Smooth muscle cell (in vitro differentiated cells): Measurements from ENCODE around the gene TLX2. TPM values are rescaled to one million over a fixed set of nuclear protein-coding genes. Genes with fewer than 3 reads are reported as not detected.

Experiments
- DNase-seq: peaks from one replicate; lab custom pipeline; 2025; ENCODE audit not compliant: unreplicated experiment; lab: John Stamatoyannopoulos, UW
- H2AFZ ChIP-seq: fragments of 200-600 bp; sonication (generic); 2 replicates; pipeline ENCODE4 v1.6.0; 2016; ENCODE audit warnings: antibody characterized with exemption, low read depth, mild to moderate bottlenecking
- H3F3A ChIP-seq: fragments of 200-600 bp; sonication (generic); 2 replicates; pipeline ENCODE4 v1.6.0; 2017; ENCODE audit warnings: antibody characterized with exemption, low read depth
- H3K27ac ChIP-seq: fragments of 200-600 bp; sonication (generic); 2 replicates; pipeline ENCODE4 v1.5.1; 2016; ENCODE audit warnings: low read depth, mild to moderate bottlenecking
- H3K27me3 ChIP-seq: fragments of 200-600 bp; sonication (generic); 2 replicates; pipeline ENCODE4 v1.6.1; 2016; ENCODE audit warnings: low read depth, mild to moderate bottlenecking
- H3K36me3 ChIP-seq: fragments of 200-600 bp; sonication (generic); 2 replicates; pipeline ENCODE4 v1.5.1; 2016; ENCODE audit warnings: low read depth
- H3K4me1 ChIP-seq: fragments of 200-600 bp; sonication (generic); 2 replicates; pipeline ENCODE4 v1.5.1; 2016; ENCODE audit warnings: low read depth
- H3K4me2 ChIP-seq: fragments of 200-600 bp; sonication (generic); 2 replicates; pipeline ENCODE4 v1.6.0; 2016; ENCODE audit warnings: mild to moderate bottlenecking
- H3K4me3 ChIP-seq: fragments of 200-600 bp; sonication (generic); 2 replicates; pipeline ENCODE4 v1.5.1; 2016; ENCODE audit warnings: mild to moderate bottlenecking
- H3K79me2 ChIP-seq: fragments of 200-600 bp; sonication (generic); 2 replicates; pipeline ENCODE4 v1.6.0; 2016; ENCODE audit warnings: low read depth, mild to moderate bottlenecking
- H3K9ac ChIP-seq: fragments of 200-600 bp; sonication (generic); 2 replicates; pipeline ENCODE4 v1.6.0; 2016; ENCODE audit warnings: low read depth
- H3K9me3 ChIP-seq: fragments of 200-600 bp; sonication (generic); replicated peaks from 2 replicates; pipeline ENCODE4 v1.5.1; 2016; ENCODE audit warnings: low read depth
- H4K20me1 ChIP-seq: fragments of 200-600 bp; sonication (generic); 2 replicates; pipeline ENCODE4 v1.6.0; 2016; ENCODE audit warnings: low read depth
- CTCF ChIP-seq: fragments of 200-600 bp; sonication (generic); IDR thresholded peaks from 2 replicates; pipeline ENCODE4 v1.5.1; 2017; ENCODE audit warnings: borderline replicate concordance, mild to moderate bottlenecking, antibody characterized with exemption; ENCODE audit not compliant: insufficient read depth, poor library complexity, severe bottlenecking
- WGBS: methylation state at CpG from one replicate; pipeline ENCODE4 v1.1.7; 2016; ENCODE audit warnings: low lambda C conversion rate; 5-methylcytosine and 5-hydroxymethylcytosine counted together
- polyA plus RNA-seq: library from polyadenylated mRNA; unstranded; fragments of >200 nt; fragmentation: Nextera tagmentation; extraction: Ambion mirVana; gene quantifications from 2 replicates; pipeline ENCODE4 v1.2.1, GENCODE V29; 2016
- total RNA-seq: library from RNA; depleted of rRNA; stranded (reverse); fragments of >200 nt; gene quantifications from 2 replicates; pipeline ENCODE4 v1.2.3, GENCODE V29; 2014

The TLX2 gene
- total and polyA plus RNA-seq, 2 experiments from 2014 or later = not detected

GRCh38 chr2:74510272-74510671 is 4.0 kb upstream of the TLX2 start:
- Histone ChIP-seq H3F3A (peaks cover 5% of the 10 kb centered on the region), H4K20me1 (peaks cover 4% of the 10 kb centered on the region), H3K4me3 (no peak overlapping the region), H3K36me3 (no peaks in the 10 kb centered on the region), H3K4me2 (no peak overlapping the region), H2AFZ (no peak overlapping the region), H3K9ac (no peak overlapping the region), H3K9me3 (no peaks in the 10 kb centered on the region), H3K79me2 (peaks cover 16% of the 10 kb centered on the region), H3K27ac (no peak overlapping the region), H3K27me3 (peaks cover 57% of the 10 kb centered on the region), H3K4me1 (peaks cover 31% of the 10 kb centered on the region)
- no peak for TF ChIP-seq CTCF
- WGBS = 95% methylated on average over 4 of the region's 4 CpGs
- DNase-seq = no peak

GRCh38 chr2:74511104-74511989 is 2.9 kb upstream of the TLX2 start:
- H2AFZ ChIP-seq = no peak overlapping the region
- peaks cover 6% of the 10 kb centered on the region for H3K79me2 ChIP-seq
- H3K4me3 ChIP-seq = no peak overlapping the region
- peaks cover 5% of the 10 kb centered on the region for H3F3A ChIP-seq
- peaks cover 26% of the 10 kb centered on the region for H3K4me1 ChIP-seq
- no peak overlapping the region for H3K9ac ChIP-seq
- no peaks in the 10 kb centered on the region for H3K36me3 ChIP-seq
- no peaks in the 10 kb centered on the region for H4K20me1 ChIP-seq
- DNase-seq = no peak
- H3K4me2 ChIP-seq = no peak overlapping the region
- no peaks in the 10 kb centered on the region for H3K9me3 ChIP-seq
- H3K27ac ChIP-seq = no peak overlapping the region
- peaks cover 68% of the 10 kb centered on the region for H3K27me3 ChIP-seq
- WGBS = 70% methylated on average over 11 of the region's 11 CpGs
- no peak for TF ChIP-seq CTCF

GRCh38 chr2:74512744-74513604 is 1.3 kb upstream of the TLX2 start:
- no peak for DNase-seq
- H3K4me2 ChIP-seq = no peak overlapping the region
- TF ChIP-seq CTCF = no peak
- H3K9ac ChIP-seq = no peak overlapping the region
- H2AFZ ChIP-seq = no peak overlapping the region
- no peak overlapping the region for H3K27ac ChIP-seq
- peaks cover 84% of the 10 kb centered on the region for H3K27me3 ChIP-seq
- peaks cover 21% of the 10 kb centered on the region for H3K4me1 ChIP-seq
- 11% methylated on average over 20 of the region's 36 CpGs for WGBS
- peaks cover 5% of the 10 kb centered on the region for H3F3A ChIP-seq
- H3K9me3 ChIP-seq = no peaks in the 10 kb centered on the region
- no peaks in the 10 kb centered on the region for H3K36me3 ChIP-seq
- H3K4me3 ChIP-seq = no peak overlapping the region
- no peaks in the 10 kb centered on the region for H3K79me2 ChIP-seq
- no peaks in the 10 kb centered on the region for H4K20me1 ChIP-seq
